Activated naive CD8-positive, alpha-beta T cell treated with anti-CD3 and anti-CD28 coated beads, Interleukin-2, amount 10 ng/mL, durations not matched to agents 7 days and 5 days (primary cell): ENCODE measurements around the gene KCNH5. TPM values are rescaled to one million over a fixed set of nuclear protein-coding genes. Genes with fewer than 3 reads are reported as not detected.
"Not testable (repeated sequence)": the region's sequence is repeated elsewhere in the genome, so short reads cannot be mapped to it uniquely, and the experiment has no call there.

Experiments used
- ATAC-seq: fragments of 150-1000 bp; cut with Tn5 transposase; one replicate; pipeline ENCODE4 v1.10.0; 2021; ENCODE audit warnings: low read depth, moderate library complexity
- POLR2A ChIA-PET: fragments of 350-600 bp; sonication (Branson Sonifier 250); formaldehyde crosslinking; loops from one replicate; lab custom pipeline; 2021; ENCODE audit warnings: antibody characterized with exemption; lab: Charles Lee
- DNase-seq: peaks from one replicate; pipeline ENCODE4 v3.0.0; 2021
- H3K27ac Mint-ChIP-seq: one replicate; pipeline ENCODE4 v1.8.0; 2022; ENCODE audit warnings: mild to moderate bottlenecking, mixed read lengths
- H3K27me3 Mint-ChIP-seq: one replicate; pipeline ENCODE4 v1.8.0; 2022; ENCODE audit warnings: mild to moderate bottlenecking, moderate library complexity, mixed read lengths
- H3K36me3 Mint-ChIP-seq: one replicate; pipeline ENCODE4 v1.8.0; 2021; ENCODE audit warnings: mild to moderate bottlenecking, mixed read lengths
- H3K4me1 Mint-ChIP-seq: one replicate; pipeline ENCODE4 v1.8.0; 2021; ENCODE audit warnings: mixed read lengths
- H3K4me3 Mint-ChIP-seq: one replicate; pipeline ENCODE4 v1.8.0; 2022; ENCODE audit warnings: mild to moderate bottlenecking, moderate library complexity, mixed read lengths
- H3K9me3 Mint-ChIP-seq: one replicate; pipeline ENCODE4 v1.8.0; 2021; ENCODE audit warnings: mixed read lengths
- total RNA-seq, 2 experiments: library from RNA; stranded (reverse); gene quantifications; one replicate each; pipeline ENCODE4 v1.2.3, GENCODE V29; 2021

KCNH5 gene
- total RNA-seq, 2 experiments from 2014 or later, result not detected

GRCh38 chr14:62807636-62808035 is 237.6 kb downstream of the KCNH5 start:
- POLR2A ChIA-PET, result no interaction called here
- ATAC-seq (no peak), DNase-seq (no peak)
- Mint-ChIP-seq H3K27ac (no peak overlapping the region), H3K4me1 (no peaks in the 10 kb centered on the region), H3K4me3 (no peak overlapping the region), H3K9me3 (no peaks in the 10 kb centered on the region), H3K27me3 (no peaks in the 10 kb centered on the region), H3K36me3 (no peaks in the 10 kb centered on the region)

DNA sequence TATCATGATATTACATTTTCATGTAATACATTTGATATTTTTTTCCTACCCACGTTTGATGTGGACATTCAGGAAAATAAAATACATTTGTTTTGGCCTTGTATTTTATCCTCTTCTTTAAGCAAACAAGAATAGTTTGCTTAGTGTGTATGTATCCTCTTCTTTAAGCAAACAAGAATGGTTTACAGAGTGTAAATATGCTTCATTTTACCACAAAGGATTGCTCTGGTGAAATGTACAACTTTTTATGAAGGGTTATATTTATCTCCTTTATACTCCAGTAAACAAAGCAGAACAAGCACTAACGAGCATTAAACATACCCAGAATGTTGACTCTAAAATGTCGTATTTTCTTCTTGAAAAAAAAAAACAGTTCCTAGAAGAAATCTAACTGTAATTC is 244.7 kb downstream of the KCNH5 start:
- Mint-ChIP-seq H3K4me3 (no peak overlapping the region), H3K27ac (no peak overlapping the region), H3K36me3 (no peaks in the 10 kb centered on the region), H3K9me3 (peaks cover 2% of the 10 kb centered on the region), H3K4me1 (no peaks in the 10 kb centered on the region), H3K27me3 (no peaks in the 10 kb centered on the region)
- ATAC-seq (no peak), DNase-seq (no peak)
- POLR2A ChIA-PET, result no interaction called here

GRCh38 chr14:62796431-62796830 is 248.8 kb downstream of the KCNH5 start:
- no peak for ATAC-seq
- H3K4me1 Mint-ChIP-seq, result no peaks in the 10 kb centered on the region

GRCh38 chr14:62792578-62792977 is 252.7 kb downstream of the KCNH5 start:
- DNase-seq, result no peak
- Mint-ChIP-seq H3K36me3 (no peaks in the 10 kb centered on the region), H3K4me1 (no peaks in the 10 kb centered on the region), H3K9me3 (peaks cover 4% of the 10 kb centered on the region), H3K4me3 (no peak overlapping the region), H3K27me3 (no peaks in the 10 kb centered on the region), H3K27ac (no peak overlapping the region)
- POLR2A ChIA-PET, result no interaction called here
- no peak for ATAC-seq

More at GRCh38 chr14:62796431-62796830, 248.8 kb downstream of the KCNH5 start:
- POLR2A ChIA-PET, result no interaction called here
- no peak for DNase-seq
- H3K36me3 Mint-ChIP-seq, result no peaks in the 10 kb centered on the region
- H3K9me3 Mint-ChIP-seq, result peaks cover 2% of the 10 kb centered on the region
- no peak overlapping the region for H3K4me3 Mint-ChIP-seq
- H3K27me3 Mint-ChIP-seq, result no peaks in the 10 kb centered on the region
- H3K27ac Mint-ChIP-seq, result no peak overlapping the region

DNA sequence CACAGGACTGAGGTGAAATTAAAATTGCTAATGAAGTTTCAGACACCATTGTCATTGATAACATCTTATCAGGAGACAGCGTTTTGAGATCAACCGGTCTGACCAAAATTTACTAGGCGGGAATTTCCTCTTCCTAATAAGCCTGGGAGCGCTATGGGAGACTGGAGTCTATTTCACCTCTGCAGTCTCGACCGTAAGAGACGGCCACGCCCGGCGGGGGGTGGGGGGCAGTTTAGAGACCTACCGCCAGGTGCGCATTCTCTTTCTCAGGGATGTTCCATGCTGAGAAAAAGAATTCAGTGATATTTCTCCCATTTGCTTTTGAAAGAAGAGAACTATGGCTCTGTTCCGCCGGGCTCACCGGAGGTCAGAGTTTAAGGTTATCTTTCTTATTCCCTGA is 263.9 kb downstream of the KCNH5 start:
- ATAC-seq, DNase-seq, H3K36me3 Mint-ChIP-seq, H3K27me3 Mint-ChIP-seq, POLR2A ChIA-PET, H3K9me3 Mint-ChIP-seq, H3K4me1 Mint-ChIP-seq, H3K4me3 Mint-ChIP-seq, H3K27ac Mint-ChIP-seq: not testable (repeated sequence)

DNA sequence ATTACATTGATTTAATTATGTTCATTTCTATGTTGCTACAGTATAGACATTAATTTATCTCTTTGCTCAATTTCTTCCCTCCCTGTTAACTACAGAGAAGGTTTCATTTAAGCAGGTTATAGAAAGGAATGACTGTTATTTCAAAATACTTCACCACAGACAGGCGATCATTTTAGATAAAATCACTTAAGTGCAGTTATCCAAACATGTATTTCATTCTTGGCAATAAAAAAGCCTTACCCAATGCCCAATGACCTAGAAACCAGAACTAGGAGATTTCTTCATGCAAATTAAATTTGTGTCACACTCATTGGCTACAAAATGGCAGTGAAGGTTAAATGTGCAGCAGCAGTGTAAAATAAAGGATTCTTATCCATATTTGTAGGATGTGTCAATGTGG is 266.4 kb downstream of the KCNH5 start:
- Mint-ChIP-seq H3K4me3 (no peak overlapping the region), H3K9me3 (peaks cover 5% of the 10 kb centered on the region), H3K27ac (no peak overlapping the region), H3K36me3 (no peaks in the 10 kb centered on the region), H3K27me3 (no peaks in the 10 kb centered on the region), H3K4me1 (no peaks in the 10 kb centered on the region)
- ATAC-seq (no peak), DNase-seq (no peak)
- POLR2A ChIA-PET, result no interaction called here

DNA sequence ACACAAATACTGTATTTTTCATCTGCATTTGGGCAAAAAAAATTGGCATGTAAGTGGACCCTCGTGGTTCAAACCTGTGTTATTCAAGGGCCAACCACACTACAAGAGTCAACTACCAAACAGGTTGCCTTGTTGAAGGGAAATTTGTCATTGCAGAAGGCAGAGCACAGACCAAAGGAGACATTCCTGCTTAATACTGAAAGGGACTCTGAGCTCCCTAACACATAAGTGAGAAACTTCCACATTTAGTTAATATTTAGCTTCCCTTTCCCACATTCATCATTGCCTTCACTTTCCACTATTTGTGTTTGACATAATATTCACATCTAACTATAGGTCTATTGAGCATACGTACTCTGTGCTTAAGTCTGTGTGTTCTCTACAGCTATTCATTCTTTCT is 266.9 kb downstream of the KCNH5 start:
- POLR2A ChIA-PET, result no interaction called here
- Mint-ChIP-seq H3K4me3 (no peak overlapping the region), H3K27me3 (no peaks in the 10 kb centered on the region), H3K9me3 (peaks cover 6% of the 10 kb centered on the region), H3K4me1 (no peaks in the 10 kb centered on the region), H3K36me3 (no peaks in the 10 kb centered on the region), H3K27ac (no peak overlapping the region)
- ATAC-seq, result no peak
- no peak for DNase-seq

- Mint-ChIP-seq H3K36me3 (no peaks in the 10 kb centered on the region), H3K4me1 (no peaks in the 10 kb centered on the region), H3K9me3 (peaks cover 7% of the 10 kb centered on the region), H3K4me3 (no peak overlapping the region), H3K27ac (no peak overlapping the region), H3K27me3 (no peaks in the 10 kb centered on the region)
- POLR2A ChIA-PET, result no interaction called here
- DNase-seq (no peak), ATAC-seq (no peak)
Measured at GRCh38 chr14:62777510-62777909, 267.7 kb downstream of the KCNH5 start.

- Mint-ChIP-seq H3K36me3 (no peaks in the 10 kb centered on the region), H3K4me1 (no peaks in the 10 kb centered on the region), H3K9me3 (peaks cover 5% of the 10 kb centered on the region), H3K4me3 (no peak overlapping the region), H3K27me3 (no peaks in the 10 kb centered on the region), H3K27ac (no peak overlapping the region)
- DNase-seq, result no peak
- POLR2A ChIA-PET, result no interaction called here
- ATAC-seq, result no peak
Measured at GRCh38 chr14:62776300-62776699, 269.0 kb downstream of the KCNH5 start.

- POLR2A ChIA-PET, result no interaction called here
- ATAC-seq, result no peak
- DNase-seq, result no peak
- Mint-ChIP-seq H3K36me3 (no peaks in the 10 kb centered on the region), H3K27me3 (no peaks in the 10 kb centered on the region), H3K4me1 (no peaks in the 10 kb centered on the region), H3K9me3 (peaks cover 2% of the 10 kb centered on the region), H3K27ac (no peak overlapping the region), H3K4me3 (no peak overlapping the region)
Measured at GRCh38 chr14:62768753-62769152, 276.5 kb downstream of the KCNH5 start.

- ATAC-seq (no peak), DNase-seq (no peak)
- Mint-ChIP-seq H3K9me3 (no peaks in the 10 kb centered on the region), H3K4me1 (no peaks in the 10 kb centered on the region), H3K27me3 (no peaks in the 10 kb centered on the region), H3K36me3 (no peaks in the 10 kb centered on the region), H3K4me3 (no peak overlapping the region), H3K27ac (no peak overlapping the region)
- POLR2A ChIA-PET, result no interaction called here
Measured at GRCh38 chr14:62763951-62764350, 281.3 kb downstream of the KCNH5 start.

DNA sequence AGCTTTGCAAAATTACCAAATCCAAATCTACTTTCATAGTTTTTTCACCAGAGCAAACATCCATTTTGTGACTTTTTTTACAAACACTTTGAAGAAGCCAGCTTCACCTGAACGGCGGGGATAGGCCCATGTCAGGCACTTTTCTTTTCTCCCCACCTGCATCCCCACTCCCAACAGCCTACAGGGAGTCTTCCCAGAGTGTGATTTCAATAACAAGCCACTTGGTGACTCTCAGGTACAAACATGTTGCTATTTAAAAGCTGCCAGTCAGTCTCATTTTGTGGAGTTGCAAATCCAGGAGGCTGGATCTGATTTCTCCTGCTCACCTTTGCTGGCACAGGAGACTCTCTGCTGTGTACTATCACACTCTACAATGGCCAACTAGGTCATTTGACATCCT is 285.5 kb downstream of the KCNH5 start:
- no peak for ATAC-seq
- H3K36me3 Mint-ChIP-seq, result no peaks in the 10 kb centered on the region
- no peak overlapping the region for H3K27ac Mint-ChIP-seq
- H3K9me3 Mint-ChIP-seq, result peaks cover 5% of the 10 kb centered on the region
- H3K4me3 Mint-ChIP-seq, result no peak overlapping the region
- POLR2A ChIA-PET, result no interaction called here
- no peaks in the 10 kb centered on the region for H3K27me3 Mint-ChIP-seq
- DNase-seq, result no peak
- no peaks in the 10 kb centered on the region for H3K4me1 Mint-ChIP-seq

- H3K4me1 Mint-ChIP-seq, H3K36me3 Mint-ChIP-seq, H3K27ac Mint-ChIP-seq, DNase-seq, POLR2A ChIA-PET, H3K4me3 Mint-ChIP-seq, ATAC-seq, H3K27me3 Mint-ChIP-seq, H3K9me3 Mint-ChIP-seq: not testable (repeated sequence)
Measured at GRCh38 chr14:62746881-62747280, 298.4 kb downstream of the KCNH5 start.

DNA sequence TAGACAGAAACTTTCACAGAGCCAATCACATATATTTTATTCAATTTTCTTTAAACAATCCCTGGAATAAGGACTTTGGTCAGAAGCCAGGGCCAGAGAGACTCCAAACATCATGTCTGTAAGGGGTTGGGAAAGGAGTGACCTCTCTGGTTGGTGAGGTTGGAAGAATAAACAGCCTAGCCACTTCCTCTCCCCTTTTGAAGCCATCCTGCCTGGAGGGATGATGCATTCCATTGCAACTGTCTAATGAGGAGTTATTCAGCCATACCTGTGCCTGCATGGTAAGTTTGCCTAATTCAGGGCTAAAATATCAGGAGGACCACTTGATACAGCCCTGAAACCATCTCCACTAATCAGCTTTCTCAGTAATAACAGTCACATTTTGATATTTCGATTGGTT is 299.8 kb downstream of the KCNH5 start:
- ATAC-seq (no peak), DNase-seq (no peak)
- POLR2A ChIA-PET, result no interaction called here
- no peak overlapping the region for H3K4me3 Mint-ChIP-seq
- H3K4me1 Mint-ChIP-seq, result no peaks in the 10 kb centered on the region
- H3K36me3 Mint-ChIP-seq, result no peaks in the 10 kb centered on the region
- no peak overlapping the region for H3K27ac Mint-ChIP-seq
- H3K9me3 Mint-ChIP-seq, result peaks cover 3% of the 10 kb centered on the region
- H3K27me3 Mint-ChIP-seq, result no peaks in the 10 kb centered on the region

DNA sequence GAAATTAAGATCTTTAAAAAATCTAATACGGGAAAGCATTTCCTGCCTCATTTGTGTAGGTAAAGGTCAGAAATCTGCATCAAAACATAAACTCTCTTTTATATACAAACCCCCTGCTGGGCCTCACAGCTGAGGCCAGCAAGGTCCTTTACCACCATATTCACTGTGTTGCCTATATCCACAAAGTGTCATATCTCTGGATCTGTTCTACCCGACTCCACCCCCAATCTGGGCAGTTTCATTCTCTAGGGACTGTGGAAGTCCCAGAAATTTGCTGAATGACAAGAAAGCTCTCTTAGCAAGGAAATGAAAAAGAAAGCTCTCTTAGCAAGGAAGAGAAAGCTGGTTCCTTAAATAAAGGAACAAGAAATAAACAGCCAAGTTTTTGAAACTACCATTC is 301.7 kb downstream of the KCNH5 start:
- Mint-ChIP-seq H3K27me3 (no peaks in the 10 kb centered on the region), H3K4me3 (no peak overlapping the region), H3K36me3 (no peaks in the 10 kb centered on the region), H3K4me1 (no peaks in the 10 kb centered on the region), H3K27ac (no peak overlapping the region), H3K9me3 (peaks cover 3% of the 10 kb centered on the region)
- ATAC-seq, result no peak
- POLR2A ChIA-PET, result no interaction called here
- DNase-seq, result no peak
